ENCODE measurements around the gene CFAP20DC.
"Not testable (repeated sequence)": the region's sequence is repeated elsewhere in the genome, so short reads cannot be mapped to it uniquely, and the experiment has no call there.

Gene CFAP20DC

DNA sequence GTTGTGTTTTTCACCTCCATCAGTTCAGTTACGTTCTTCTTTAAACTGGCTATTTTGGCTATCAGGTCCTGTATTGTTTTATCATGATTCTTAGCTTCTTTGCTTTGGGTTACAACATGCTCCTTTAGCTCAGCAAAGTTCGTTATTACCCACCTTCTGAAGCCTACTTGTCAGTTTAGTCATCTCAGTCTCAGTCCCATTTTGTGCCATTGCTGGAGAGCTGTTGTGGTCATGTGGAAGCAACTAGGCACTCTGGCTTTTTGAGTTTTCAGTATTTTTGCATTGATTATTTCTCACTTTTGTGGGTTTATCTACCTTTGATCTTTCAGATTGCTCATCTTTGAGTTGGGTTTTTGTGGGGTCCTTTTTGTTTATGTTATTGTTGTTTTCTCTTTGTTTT lies 151.3 kb downstream of the CFAP20DC start:
- TF ChIP-seq, protein P1, sequence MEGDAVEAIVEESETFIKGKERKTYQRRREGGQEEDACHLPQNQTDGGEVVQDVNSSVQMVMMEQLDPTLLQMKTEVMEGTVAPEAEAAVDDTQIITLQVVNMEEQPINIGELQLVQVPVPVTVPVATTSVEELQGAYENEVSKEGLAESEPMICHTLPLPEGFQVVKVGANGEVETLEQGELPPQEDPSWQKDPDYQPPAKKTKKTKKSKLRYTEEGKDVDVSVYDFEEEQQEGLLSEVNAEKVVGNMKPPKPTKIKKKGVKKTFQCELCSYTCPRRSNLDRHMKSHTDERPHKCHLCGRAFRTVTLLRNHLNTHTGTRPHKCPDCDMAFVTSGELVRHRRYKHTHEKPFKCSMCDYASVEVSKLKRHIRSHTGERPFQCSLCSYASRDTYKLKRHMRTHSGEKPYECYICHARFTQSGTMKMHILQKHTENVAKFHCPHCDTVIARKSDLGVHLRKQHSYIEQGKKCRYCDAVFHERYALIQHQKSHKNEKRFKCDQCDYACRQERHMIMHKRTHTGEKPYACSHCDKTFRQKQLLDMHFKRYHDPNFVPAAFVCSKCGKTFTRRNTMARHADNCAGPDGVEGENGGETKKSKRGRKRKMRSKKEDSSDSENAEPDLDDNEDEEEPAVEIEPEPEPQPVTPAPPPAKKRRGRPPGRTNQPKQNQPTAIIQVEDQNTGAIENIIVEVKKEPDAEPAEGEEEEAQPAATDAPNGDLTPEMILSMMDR (conservative IDR thresholded peaks at IDR 0.05; ENCODE audit: low read depth), result no peak
- no peak overlapping the region for H3K27ac ChIP-seq
- no peak for DNase-seq (ENCODE audit: low spot score)
- ChIA-PET CTCF (no interaction called here), POLR2A (ENCODE audit: low non-redundant PET) (no interaction called here)

DNA sequence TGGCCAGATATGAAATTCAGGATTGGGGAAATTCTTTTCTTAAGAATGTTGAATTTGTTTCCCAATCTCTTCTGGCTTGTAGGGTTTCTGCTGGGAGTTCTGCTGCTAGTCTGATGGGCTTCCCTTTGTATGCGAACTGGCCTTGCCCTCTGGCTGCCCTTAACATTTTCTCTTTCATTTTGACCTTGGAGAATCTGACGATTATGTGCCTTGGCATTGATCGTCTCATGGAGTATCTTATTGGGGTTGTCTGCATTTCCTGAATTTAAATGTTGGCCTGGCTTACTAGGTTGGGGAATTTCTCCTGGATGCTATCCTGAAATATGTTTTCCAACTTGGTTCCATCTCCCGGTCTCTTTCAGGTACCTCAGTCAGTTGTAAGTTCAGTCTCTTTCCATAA lies 152.2 kb downstream of the CFAP20DC start:
- ChIA-PET POLR2A (ENCODE audit: low non-redundant PET) (no interaction called here), CTCF (interaction anchor here (0.6 kb wide), 1 partner anchor 231 kb away, joined by 3 read pairs; the partner anchor contains the start of gene FAM3D)
- H3K27ac ChIP-seq, result no peak overlapping the region
- DNase-seq (ENCODE audit: low spot score), result no peak
- TF ChIP-seq, protein P1 (conservative IDR thresholded peaks at IDR 0.05; ENCODE audit: low read depth), result no peak

DNA sequence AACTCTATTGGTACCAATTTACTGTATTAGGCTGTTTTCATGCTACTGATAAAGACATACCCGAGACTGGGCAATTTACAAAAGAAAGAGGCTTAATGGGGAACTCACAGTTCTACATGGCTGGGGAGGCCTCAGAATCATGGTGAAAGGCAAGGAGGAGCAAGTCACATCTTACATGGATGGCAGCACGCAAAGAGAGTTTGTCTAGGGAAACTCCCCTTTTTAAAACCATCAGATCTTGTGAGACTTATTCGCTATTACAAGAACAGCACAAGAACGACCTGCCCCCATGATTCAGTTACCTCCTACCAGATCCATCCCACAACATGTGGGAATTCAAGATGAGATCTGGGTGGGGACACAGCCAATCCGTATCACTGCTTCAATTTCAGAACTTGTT lies 154.1 kb downstream of the CFAP20DC start:
- POLR2A ChIA-PET (ENCODE audit: low non-redundant PET); H3K27ac ChIP-seq; DNase-seq (ENCODE audit: low spot score); CTCF ChIA-PET: not testable (repeated sequence)

DNA sequence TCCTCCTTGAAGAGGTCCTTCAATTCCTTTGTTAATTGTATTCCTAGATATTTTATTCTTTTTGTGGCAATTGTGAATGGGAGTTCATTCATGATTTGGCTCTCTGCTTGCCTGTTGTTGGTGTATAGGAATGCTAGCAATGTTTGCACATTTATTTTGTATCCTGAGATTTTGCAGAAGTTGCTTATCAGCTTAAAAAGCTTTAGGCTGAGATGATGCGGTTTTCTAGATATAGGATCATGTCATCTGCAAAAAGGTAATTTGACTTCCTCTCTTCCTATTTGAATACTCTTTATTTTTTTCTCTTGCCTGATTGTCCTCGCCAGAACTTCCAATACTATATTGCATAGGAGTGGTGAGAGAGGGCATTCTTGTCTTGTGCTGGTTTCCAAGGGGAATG lies 157.3 kb downstream of the CFAP20DC start:
- H3K27ac ChIP-seq; DNase-seq (ENCODE audit: low spot score); POLR2A ChIA-PET (ENCODE audit: low non-redundant PET); CTCF ChIA-PET: not testable (repeated sequence)

DNA sequence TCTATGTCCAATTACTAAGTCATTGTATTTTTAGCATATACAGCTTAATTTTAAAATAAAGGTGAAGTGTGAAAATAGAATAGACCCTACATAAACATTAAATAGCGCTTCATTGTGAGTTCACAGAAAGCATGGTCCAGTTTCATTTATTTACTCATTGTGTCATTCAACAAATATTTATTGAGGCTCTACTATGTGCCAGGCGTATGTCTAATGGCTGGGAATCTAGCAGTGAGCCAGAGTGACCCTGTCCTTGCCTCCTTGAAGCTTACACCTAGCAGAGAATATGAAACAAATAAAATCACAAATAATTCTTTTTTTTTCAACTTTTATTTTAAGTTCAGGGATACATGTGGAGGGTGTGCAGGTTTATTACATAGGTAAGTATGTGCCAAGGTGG lies 161.7 kb downstream of the CFAP20DC start:
- ChIA-PET CTCF (no interaction called here), POLR2A (ENCODE audit: low non-redundant PET) (no interaction called here)
- no peak overlapping the region for H3K27ac ChIP-seq
- DNase-seq (ENCODE audit: low spot score), result no peak
- TF ChIP-seq, protein P1 (conservative IDR thresholded peaks at IDR 0.05; ENCODE audit: low read depth), result no peak

DNA sequence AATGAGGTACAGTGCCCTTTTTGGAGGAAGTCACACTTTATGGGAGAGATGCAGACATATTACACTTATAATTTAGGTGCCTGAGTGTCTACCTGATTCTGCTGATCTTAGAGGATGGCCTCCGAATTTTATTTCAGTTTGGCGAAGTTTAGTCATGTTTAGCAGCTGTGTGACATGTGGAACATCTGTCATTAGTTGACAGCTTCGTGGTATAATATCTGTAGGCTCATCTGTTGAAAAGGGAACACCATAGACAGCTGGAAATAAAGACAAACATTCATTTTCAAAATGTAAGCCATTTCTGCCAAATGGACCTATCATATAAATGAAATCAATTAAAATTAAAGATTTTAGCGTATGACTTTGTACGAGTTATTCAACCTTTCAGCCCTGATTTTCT lies 165.4 kb downstream of the CFAP20DC start:
- no peak overlapping the region for H3K27ac ChIP-seq
- ChIA-PET POLR2A (ENCODE audit: low non-redundant PET) (no interaction called here), CTCF (interaction anchor here (0.5 kb wide), 2 partner anchors 14 to 691 kb away, joined by 3 to 7 read pairs; no protein-coding TSS in a partner anchor)
- TF ChIP-seq, protein P1 (conservative IDR thresholded peaks at IDR 0.05; ENCODE audit: low read depth), result no peak
- DNase-seq (ENCODE audit: low spot score), result no peak

DNA sequence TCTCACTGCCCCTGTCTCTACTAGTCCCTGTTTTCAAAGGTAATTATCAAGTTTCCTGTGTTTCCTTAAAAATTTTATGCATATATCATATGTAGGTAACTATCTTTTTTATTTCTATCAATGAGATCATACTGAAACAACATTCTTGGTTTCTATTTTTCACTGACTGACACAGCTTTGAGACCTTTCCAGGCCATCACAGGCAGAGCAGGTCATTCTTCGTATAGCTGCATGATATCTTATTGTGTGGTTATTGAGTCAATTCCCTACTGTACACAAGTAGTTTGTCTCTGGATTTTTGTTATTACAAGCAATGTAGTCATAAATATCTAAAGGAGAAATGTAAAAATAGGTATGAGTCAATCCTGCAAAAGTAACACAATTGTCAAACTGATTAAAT lies 169.6 kb downstream of the CFAP20DC start:
- DNase-seq (ENCODE audit: low spot score), result no peak
- POLR2A ChIA-PET (ENCODE audit: low non-redundant PET), result no interaction called here
- H3K27ac ChIP-seq, result no peak overlapping the region

More for the DNA sequence above, 169.6 kb downstream of the CFAP20DC start:
- CTCF ChIA-PET, result no interaction called here
- TF ChIP-seq, protein P1 (conservative IDR thresholded peaks at IDR 0.05; ENCODE audit: low read depth), result no peak

All from RWPE1 (cell line).